ENCODE data around the gene C16orf74.

C16orf74 gene

GRCh38 chr16:85697431-85697830, 53.5 kb downstream of the C16orf74 start:
- DNase-seq (ENCODE audit: low read depth in 2 of 3, low spot score in 2 of 3), result no peak

- no peak for DNase-seq (ENCODE audit: low read depth in 2 of 3, low spot score in 2 of 3)
These were observed 54.1 kb downstream of the C16orf74 start for GRCh38 chr16:85696781-85697180.

GRCh38 chr16:85695196-85696128, 55.4 kb downstream of the C16orf74 start:
- DNase-seq (ENCODE audit: low read depth in 2 of 3, low spot score in 2 of 3), result no peak

GRCh38 chr16:85690469-85691064, 60.3 kb downstream of the C16orf74 start:
- no peak for DNase-seq (ENCODE audit: low read depth in 2 of 3, low spot score in 2 of 3)

- DNase-seq (ENCODE audit: low read depth in 2 of 3, low spot score in 2 of 3), result no peak
These were observed 61.0 kb downstream of the C16orf74 start for GRCh38 chr16:85689950-85690320.

- DNase-seq (ENCODE audit: low read depth in 2 of 3, low spot score in 2 of 3), result no peak
These were observed 61.5 kb downstream of the C16orf74 start for GRCh38 chr16:85689285-85689949.

- DNase-seq (ENCODE audit: low read depth in 2 of 3, low spot score in 2 of 3), result peak; percentile 60 to 90 (median 60)
These were observed 62.2 kb downstream of the C16orf74 start, which contains the start of gene GINS2 for GRCh38 chr16:85688586-85689284. TSS of gene GINS2 (minus strand) at chr16:85688954. CDS start at chr16:85688898, 56 bp downstream.

GRCh38 chr16:85687651-85688471, 63.0 kb downstream of the C16orf74 start:
- DNase-seq (ENCODE audit: low read depth in 2 of 3, low spot score in 2 of 3), result peak in 1 of 3 experiments; percentile 3

- DNase-seq (ENCODE audit: low read depth in 2 of 3, low spot score in 2 of 3), result no peak
These were observed 63.8 kb downstream of the C16orf74 start for GRCh38 chr16:85686912-85687591.

- DNase-seq (ENCODE audit: low read depth in 2 of 3, low spot score in 2 of 3), result no peak
These were observed 65.6 kb downstream of the C16orf74 start for GRCh38 chr16:85685251-85685650.

GRCh38 chr16:85683363-85683762, 67.5 kb downstream of the C16orf74 start:
- DNase-seq (ENCODE audit: low read depth in 2 of 3, low spot score in 2 of 3), result no peak

GRCh38 chr16:85682516-85682915, 68.4 kb downstream of the C16orf74 start:
- no peak for DNase-seq (ENCODE audit: low read depth in 2 of 3, low spot score in 2 of 3)

GRCh38 chr16:85681255-85681654, 69.6 kb downstream of the C16orf74 start:
- DNase-seq (ENCODE audit: low read depth in 2 of 3, low spot score in 2 of 3), result no peak

GRCh38 chr16:85680352-85680944, 70.4 kb downstream of the C16orf74 start:
- no peak for DNase-seq (ENCODE audit: low read depth in 2 of 3, low spot score in 2 of 3)

GRCh38 chr16:85679870-85680269, 71.0 kb downstream of the C16orf74 start:
- no peak for DNase-seq (ENCODE audit: low read depth in 2 of 3, low spot score in 2 of 3)

- DNase-seq (ENCODE audit: low read depth in 2 of 3, low spot score in 2 of 3), result no peak
These were observed 72.1 kb downstream of the C16orf74 start for GRCh38 chr16:85678821-85679220.

GRCh38 chr16:85678016-85678415, 72.9 kb downstream of the C16orf74 start:
- DNase-seq (ENCODE audit: low read depth in 2 of 3, low spot score in 2 of 3), result no peak

- DNase-seq (ENCODE audit: low read depth in 2 of 3, low spot score in 2 of 3), result no peak
These were observed 73.4 kb downstream of the C16orf74 start for GRCh38 chr16:85677383-85677967.

- DNase-seq (ENCODE audit: low read depth in 2 of 3, low spot score in 2 of 3), result no peak
These were observed 74.4 kb downstream of the C16orf74 start for GRCh38 chr16:85676466-85676865.
